Bronchial epithelial cell (primary cell): ENCODE measurements around the gene NRP2. TPM values are rescaled to one million over a fixed set of nuclear protein-coding genes. Genes with fewer than 3 reads are reported as not detected.

Source experiments
- DNase-seq: peaks from one replicate; pipeline ENCODE4 v3.0.0-alpha.2; 2010; ENCODE audit warnings: low read depth
- FAIRE-seq: peaks from 2 replicates; lab custom pipeline; 2011; peaks lifted over from hg19 to GRCh38; lab: Jason Lieb, UNC
- H3K27me3 ChIP-seq: 2 replicates; pipeline ENCODE4 v1.5.1; 2011; ENCODE audit warnings: low read length; ENCODE audit not compliant: control insufficient read depth, insufficient read depth
- H3K36me3 ChIP-seq: 2 replicates; pipeline ENCODE4 v1.5.1; 2011; ENCODE audit warnings: low read length; ENCODE audit not compliant: control insufficient read depth, insufficient read depth
- H3K4me3 ChIP-seq: 2 replicates; pipeline ENCODE4 v1.5.1; 2011; ENCODE audit warnings: mild to moderate bottlenecking, low read depth, low read length, control low read depth
- total RNA-seq: library from RNA; depleted of rRNA; stranded (reverse); fragments of >200 nt; gene quantifications from 2 replicates; pipeline ENCODE4 v1.2.1, GENCODE V29; 2014
- TF ChIP-seq, protein P1 (sequence below): IDR thresholded peaks from 2 replicates; pipeline ENCODE4 v1.5.1; 2011; ENCODE audit warnings: mild to moderate bottlenecking, moderate library complexity, low read length, control low read depth, inconsistent platforms; ENCODE audit not compliant: insufficient read depth, severe bottlenecking

The NRP2 gene
- total RNA-seq, 1 donor from 2014 or later: 21.3 TPM

DNA sequence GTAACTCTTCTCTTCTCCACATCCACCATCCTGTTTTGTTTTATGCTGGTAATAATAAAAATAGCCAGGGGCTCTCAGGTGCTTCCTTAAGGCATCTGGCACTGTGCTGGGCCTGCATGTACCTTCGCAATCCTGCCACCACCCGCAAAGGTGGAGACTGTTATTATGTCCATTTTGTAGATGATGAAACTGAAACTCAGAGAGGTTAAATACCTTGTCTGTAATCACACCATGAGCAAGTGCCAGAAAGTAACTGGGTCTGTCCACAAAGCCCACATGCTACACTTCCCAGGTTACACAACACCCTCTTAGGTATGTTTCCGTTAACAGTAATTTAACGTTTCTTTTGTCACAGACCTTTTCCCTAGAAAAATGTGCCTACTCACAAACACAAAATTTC, 27.0 kb downstream of the NRP2 start:
- no peaks in the 10 kb centered on the region for H3K36me3 ChIP-seq
- no peak overlapping the region for H3K4me3 ChIP-seq
- no peak for FAIRE-seq
- DNase-seq: no peak
- H3K27me3 ChIP-seq: no peaks in the 10 kb centered on the region
- TF ChIP-seq, protein P1, sequence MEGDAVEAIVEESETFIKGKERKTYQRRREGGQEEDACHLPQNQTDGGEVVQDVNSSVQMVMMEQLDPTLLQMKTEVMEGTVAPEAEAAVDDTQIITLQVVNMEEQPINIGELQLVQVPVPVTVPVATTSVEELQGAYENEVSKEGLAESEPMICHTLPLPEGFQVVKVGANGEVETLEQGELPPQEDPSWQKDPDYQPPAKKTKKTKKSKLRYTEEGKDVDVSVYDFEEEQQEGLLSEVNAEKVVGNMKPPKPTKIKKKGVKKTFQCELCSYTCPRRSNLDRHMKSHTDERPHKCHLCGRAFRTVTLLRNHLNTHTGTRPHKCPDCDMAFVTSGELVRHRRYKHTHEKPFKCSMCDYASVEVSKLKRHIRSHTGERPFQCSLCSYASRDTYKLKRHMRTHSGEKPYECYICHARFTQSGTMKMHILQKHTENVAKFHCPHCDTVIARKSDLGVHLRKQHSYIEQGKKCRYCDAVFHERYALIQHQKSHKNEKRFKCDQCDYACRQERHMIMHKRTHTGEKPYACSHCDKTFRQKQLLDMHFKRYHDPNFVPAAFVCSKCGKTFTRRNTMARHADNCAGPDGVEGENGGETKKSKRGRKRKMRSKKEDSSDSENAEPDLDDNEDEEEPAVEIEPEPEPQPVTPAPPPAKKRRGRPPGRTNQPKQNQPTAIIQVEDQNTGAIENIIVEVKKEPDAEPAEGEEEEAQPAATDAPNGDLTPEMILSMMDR: no peak

DNA sequence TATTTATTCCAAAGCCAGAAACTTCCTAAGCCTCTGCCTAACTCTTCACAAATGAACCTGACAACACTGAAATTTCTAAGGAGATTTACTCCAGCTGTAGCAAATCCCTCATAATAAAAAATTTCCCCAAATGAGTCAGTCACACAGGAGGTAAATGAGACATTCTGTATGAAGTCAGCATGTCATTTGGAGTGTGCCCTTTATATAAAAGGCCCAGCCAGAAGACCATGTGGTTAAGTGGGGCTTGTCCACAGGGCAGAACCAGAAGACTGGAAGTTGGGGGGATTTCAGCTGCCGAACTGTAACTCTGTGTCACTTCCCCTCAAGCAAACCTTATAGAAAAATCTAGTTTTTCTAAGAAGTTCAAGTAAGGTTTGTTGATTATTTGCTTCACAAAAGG, 30.2 kb downstream of the NRP2 start:
- FAIRE-seq (no peak), DNase-seq (peak; percentile 70)
- Histone ChIP-seq H3K4me3 (no peak overlapping the region), H3K36me3 (peaks cover 4% of the 10 kb centered on the region), H3K27me3 (no peaks in the 10 kb centered on the region)
- TF ChIP-seq, protein P1: no peak

GRCh38 chr2:205713086-205713485, 30.8 kb downstream of the NRP2 start:
- Histone ChIP-seq H3K36me3 (peaks cover 4% of the 10 kb centered on the region), H3K27me3 (no peaks in the 10 kb centered on the region), H3K4me3 (no peak overlapping the region)
- FAIRE-seq (no peak), DNase-seq (no peak)
- TF ChIP-seq, protein P1: no peak

DNA sequence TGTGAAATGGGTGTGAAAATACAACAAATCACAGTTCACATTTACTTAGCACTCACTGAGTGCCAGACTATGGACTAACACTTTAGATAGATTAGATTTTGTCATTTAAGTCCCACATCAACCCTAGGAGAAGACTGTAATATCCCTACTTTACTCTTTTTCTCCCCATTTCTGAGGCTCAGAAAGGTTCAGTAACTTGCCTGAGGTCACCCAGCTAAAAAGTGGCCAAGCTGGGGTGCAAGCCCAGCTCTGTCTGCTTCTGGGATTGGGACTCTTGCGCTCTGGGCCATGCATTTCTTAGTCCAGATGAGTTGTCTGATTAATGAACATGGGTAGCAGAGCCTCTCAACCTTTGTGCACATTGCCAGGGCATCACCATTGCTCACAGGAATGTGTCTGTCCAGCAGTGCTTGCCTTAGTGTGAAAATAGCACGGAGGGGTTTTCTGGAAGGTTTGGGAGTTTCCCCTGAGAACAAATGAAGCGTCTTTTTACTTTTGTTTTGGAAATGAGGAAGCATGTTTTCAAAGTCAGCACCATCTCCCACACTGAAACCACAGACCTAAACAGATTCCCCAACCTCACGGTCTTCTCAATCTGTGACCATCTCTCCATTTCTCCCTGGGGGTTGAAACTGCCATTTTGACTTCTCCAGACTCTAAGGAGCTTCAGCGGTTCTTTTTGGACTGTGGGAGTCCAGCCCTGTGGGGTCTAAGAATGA, 31.9 kb downstream of the NRP2 start:
- no peaks in the 10 kb centered on the region for H3K27me3 ChIP-seq
- TF ChIP-seq, protein P1: no peak
- no peak for FAIRE-seq
- peaks cover 4% of the 10 kb centered on the region for H3K36me3 ChIP-seq
- no peak for DNase-seq
- no peak overlapping the region for H3K4me3 ChIP-seq

DNA sequence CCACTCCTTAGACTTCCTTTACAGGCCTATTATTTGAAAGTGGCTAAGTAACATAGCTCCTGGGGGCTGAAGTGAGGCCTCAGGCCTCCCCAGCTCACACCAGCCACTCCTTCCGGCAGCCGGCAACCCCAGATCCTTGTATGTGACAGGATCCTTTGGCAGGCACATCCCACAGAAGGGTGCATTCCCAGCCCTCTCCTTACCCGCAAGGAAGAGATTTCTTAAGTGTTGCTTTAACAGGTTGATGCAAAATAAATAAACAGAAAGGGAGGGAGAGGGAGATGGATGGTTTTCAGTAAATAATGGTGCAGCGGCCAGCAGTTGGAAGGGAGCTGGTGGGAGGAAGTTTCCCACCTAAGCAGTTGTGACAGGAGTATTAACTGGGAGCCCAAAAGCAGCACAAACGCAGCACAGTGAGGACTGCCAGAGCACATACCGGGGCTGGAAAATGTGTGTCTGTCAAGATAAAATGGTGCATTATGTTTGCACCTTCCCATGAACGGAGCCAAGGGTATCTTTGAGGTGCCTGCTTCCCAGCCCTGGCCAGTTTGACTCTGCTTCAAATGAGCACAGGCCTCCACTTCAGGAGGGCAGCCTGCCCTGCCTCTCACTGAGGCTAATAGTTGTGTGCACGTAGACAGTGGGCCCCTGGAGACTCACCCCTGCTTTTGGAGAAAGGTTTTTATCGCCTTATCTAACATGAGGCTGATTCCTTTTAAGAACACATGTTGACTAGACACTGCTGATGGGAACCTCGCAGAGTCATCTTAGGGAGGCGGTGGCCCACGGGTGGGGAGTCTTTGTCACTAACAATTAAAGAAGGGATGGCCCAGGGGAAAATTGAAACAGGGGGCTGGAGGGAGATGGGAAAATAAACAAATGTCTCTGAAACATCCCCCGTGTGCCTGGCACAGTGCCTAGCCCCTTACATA, 32.8 kb downstream of the NRP2 start:
- Histone ChIP-seq H3K4me3 (no peak overlapping the region), H3K36me3 (peaks cover 4% of the 10 kb centered on the region), H3K27me3 (no peaks in the 10 kb centered on the region)
- FAIRE-seq (no peak), DNase-seq (no peak)
- TF ChIP-seq, protein P1: no peak
